A549 (cell line): ENCODE measurements around the gene TMEM117. TPM values are rescaled to one million over a fixed set of nuclear protein-coding genes. Genes with fewer than 3 reads are reported as not detected.

Source experiments
- ATAC-seq, 2 experiments: fragments of 200-7000 bp in 1 of 2; fragments of >200 bp in 1 of 2; cut with Nextera tagmentation in 1 of 2; cut with Tn5 transposase in 1 of 2; 3 replicates each; pipeline versions ENCODE4 v1.8.0 to v1.9.1; 2018 to 2020; ENCODE audit warnings: mild to moderate bottlenecking in 1 of 2, moderate library complexity in 1 of 2
- CTCF ChIA-PET: fragments of 300-600 bp; sonication (Branson Sonifier 250); formaldehyde crosslinking; extraction: SDS; loops from one replicate; lab custom pipeline; 2021; ENCODE audit warnings: antibody characterized with exemption, inconsistent platforms; lab: Yijun Ruan, JAX
- POLR2A ChIA-PET: fragments of 350-600 bp; formaldehyde crosslinking; extraction: SDS; loops from one replicate; lab custom pipeline; 2021; ENCODE audit warnings: antibody characterized with exemption, inconsistent platforms; lab: Yijun Ruan, JAX
- DNase-seq, 2 experiments: peaks; one replicate each; pipeline versions ENCODE4 v3.0.0 to v3.0.0-alpha.2; 2011 to 2016; ENCODE audit warnings: low read depth in 1 of 2, low spot score in 1 of 2
- FAIRE-seq: peaks from 2 replicates; lab custom pipeline; 2011; peaks lifted over from hg19 to GRCh38; lab: Jason Lieb, UNC
- H3K27ac ChIP-seq, 2 experiments: fragments of >200 bp; sonication (Bioruptor Twin); formaldehyde crosslinking; 3 replicates each; pipeline ENCODE4 v1.5.1; 2016 to 2017
- H3K4me1 ChIP-seq: fragments of >200 bp; sonication (Bioruptor Twin); formaldehyde crosslinking; 3 replicates; pipeline ENCODE4 v1.6.1; 2016
- H3K4me2 ChIP-seq: fragments of >200 bp; sonication (Bioruptor Twin); formaldehyde crosslinking; 3 replicates; pipeline ENCODE4 v1.6.1; 2016
- H3K4me3 ChIP-seq: fragments of >200 bp; sonication (Bioruptor Twin); formaldehyde crosslinking; 3 replicates; pipeline ENCODE4 v1.5.1; 2016
- H3K9me3 ChIP-seq: fragments of >200 bp; sonication (Bioruptor Twin); formaldehyde crosslinking; 3 replicates; pipeline ENCODE4 v1.6.1; 2016
- BHLHE40 ChIP-seq: IDR thresholded peaks from 2 replicates; pipeline ENCODE4 v1.6.1; 2012; ENCODE audit warnings: low read depth, low read length, inconsistent platforms
- CBX2 ChIP-seq: fragments of 200-600 bp; sonication (generic); IDR thresholded peaks from 2 replicates; pipeline ENCODE4 v1.6.1; 2016; ENCODE audit warnings: low read depth, mild to moderate bottlenecking, borderline replicate concordance
- CEBPB ChIP-seq, 2 experiments: fragments of >200 bp in 1 of 2; sonication (Bioruptor Twin) in 1 of 2; formaldehyde crosslinking in 1 of 2; IDR thresholded peaks; 2 replicates each; pipeline ENCODE4 v1.6.1; 2012 to 2016
- CHD2 ChIP-seq: fragments of 150-350 bp; IDR thresholded peaks from 2 replicates; pipeline ENCODE4 v1.6.1; 2014; ENCODE audit warnings: low read length; ENCODE audit not compliant: partially characterized antibody
- CHD4 ChIP-seq: fragments of 200-600 bp; sonication (generic); IDR thresholded peaks from 2 replicates; pipeline ENCODE4 v1.6.1; 2016; ENCODE audit warnings: antibody characterized with exemption, mild to moderate bottlenecking, borderline replicate concordance
- CTCF ChIP-seq: fragments of >200 bp; sonication (Bioruptor Twin); formaldehyde crosslinking; IDR thresholded peaks from 3 replicates; pipeline ENCODE4 v1.5.1; 2016
- ELK1 ChIP-seq: fragments of 150-350 bp; IDR thresholded peaks from 2 replicates; pipeline ENCODE4 v1.6.1; 2014; ENCODE audit warnings: low read depth, mild to moderate bottlenecking, low read length
- EP300 ChIP-seq, 2 experiments: fragments of >200 bp; sonication (Bioruptor Twin); formaldehyde crosslinking; IDR thresholded peaks; 2 replicates in 1 of 2; 3 replicates in 1 of 2; pipeline ENCODE4 v1.6.1; 2016 to 2017
- ESRRA ChIP-seq: fragments of 150-350 bp; IDR thresholded peaks from 2 replicates; pipeline ENCODE4 v1.6.1; 2014; ENCODE audit warnings: mild to moderate bottlenecking, low read length, borderline replicate concordance
- FOSB ChIP-seq: fragments of 250-450 bp; sonication (Bioruptor Pico); IDR thresholded peaks from 2 replicates; pipeline ENCODE4 v1.5.0; 2020; ENCODE audit warnings: mild to moderate bottlenecking, moderate library complexity
- FOSL2 ChIP-seq, 2 experiments: fragments of 450-650 bp in 1 of 2; fragments of >200 bp in 1 of 2; sonication (Bioruptor Twin) in 1 of 2; formaldehyde crosslinking; IDR thresholded peaks; 2 replicates each; pipeline versions ENCODE4 v1.5.0 to v1.6.1; 2016 to 2020; ENCODE audit warnings: mild to moderate bottlenecking in 1 of 2, moderate library complexity in 1 of 2
- FOXS1 ChIP-seq: fragments of 250-450 bp; sonication (Bioruptor Pico); IDR thresholded peaks from 2 replicates; pipeline ENCODE4 v1.5.0; 2020; ENCODE audit warnings: mild to moderate bottlenecking, moderate library complexity
- GATA3 ChIP-seq: IDR thresholded peaks from 2 replicates; pipeline ENCODE4 v1.6.1; 2012; ENCODE audit warnings: borderline replicate concordance
- HDAC2 ChIP-seq: fragments of 200-600 bp; sonication (generic); IDR thresholded peaks from 2 replicates; pipeline ENCODE4 v1.6.1; 2016
- HES2 ChIP-seq: fragments of >200 bp; sonication (Bioruptor Twin); formaldehyde crosslinking; IDR thresholded peaks from 2 replicates; pipeline ENCODE4 v1.6.1; 2016
- HEYL ChIP-seq: fragments of 250-450 bp; sonication (Bioruptor Pico); IDR thresholded peaks from 2 replicates; pipeline ENCODE4 v1.8.0; 2021; ENCODE audit warnings: mild to moderate bottlenecking, moderate library complexity
- HOXB13 ChIP-seq: fragments of 250-450 bp; sonication (Bioruptor Pico); IDR thresholded peaks from 2 replicates; pipeline ENCODE4 v1.5.0; 2020; ENCODE audit warnings: low read depth, mild to moderate bottlenecking, moderate library complexity
- HOXB5 ChIP-seq: fragments of 250-450 bp; sonication (Bioruptor Pico); IDR thresholded peaks from 2 replicates; pipeline ENCODE4 v1.5.0; 2020; ENCODE audit warnings: mild to moderate bottlenecking, moderate library complexity
- JUN ChIP-seq, 2 experiments: fragments of >200 bp; sonication (Bioruptor Twin); formaldehyde crosslinking; IDR thresholded peaks; 2 replicates in 1 of 2; 3 replicates in 1 of 2; pipeline ENCODE4 v1.6.1; 2016 to 2017
- NR3C1 ChIP-seq: fragments of >200 bp; sonication (Bioruptor Twin); formaldehyde crosslinking; IDR thresholded peaks from 3 replicates; pipeline ENCODE4 v1.6.1; 2017
- PHF8 ChIP-seq: fragments of 200-600 bp; sonication (generic); IDR thresholded peaks from 2 replicates; pipeline ENCODE4 v1.6.1; 2016; ENCODE audit warnings: low read depth, mild to moderate bottlenecking, antibody characterized with exemption, moderate library complexity, borderline replicate concordance
- POLR2A ChIP-seq: IDR thresholded peaks from 2 replicates; pipeline ENCODE4 v1.6.1; 2012; ENCODE audit warnings: mild to moderate bottlenecking, low read length
- RAD21 ChIP-seq, 2 experiments: fragments of >200 bp in 1 of 2; sonication (Bioruptor Twin) in 1 of 2; formaldehyde crosslinking in 1 of 2; IDR thresholded peaks in 1 of 2; conservative IDR thresholded peaks in 1 of 2; 2 replicates in 1 of 2; 3 replicates in 1 of 2; pipeline ENCODE4 v1.6.1; 2012 to 2018; ENCODE audit warnings: inconsistent platforms in 1 of 2
- RARB ChIP-seq: fragments of 250-450 bp; sonication (Bioruptor Pico); IDR thresholded peaks from 2 replicates; pipeline ENCODE4 v1.8.0; 2021; ENCODE audit warnings: mild to moderate bottlenecking, moderate library complexity
- RNF2 ChIP-seq: fragments of 200-600 bp; sonication (generic); IDR thresholded peaks from 2 replicates; pipeline ENCODE4 v1.6.1; 2016; ENCODE audit warnings: low read depth, mild to moderate bottlenecking, antibody characterized with exemption, moderate library complexity, borderline replicate concordance
- SMC3 ChIP-seq: fragments of >200 bp; sonication (Bioruptor Twin); formaldehyde crosslinking; IDR thresholded peaks from 3 replicates; pipeline ENCODE4 v1.6.1; 2018; ENCODE audit warnings: inconsistent platforms
- SREBF2 ChIP-seq: fragments of 450-650 bp; IDR thresholded peaks from 2 replicates; pipeline ENCODE4 v1.6.1; 2014; ENCODE audit warnings: mild to moderate bottlenecking, moderate library complexity
- TP53 ChIP-seq: fragments of 250-450 bp; sonication (Bioruptor Pico); IDR thresholded peaks from 2 replicates; pipeline ENCODE4 v1.5.0; 2021; ENCODE audit warnings: mild to moderate bottlenecking, moderate library complexity
- ZNF302 ChIP-seq: fragments of 250-450 bp; sonication (Bioruptor Pico); IDR thresholded peaks from 2 replicates; pipeline ENCODE4 v1.9.0; 2021; ENCODE audit warnings: inconsistent platforms, mild to moderate bottlenecking, moderate library complexity
- WGBS: methylation state at CpG from one replicate; pipeline ENCODE4 v1.1.6; 2017; ENCODE audit errors: missing lambda C conversion rate; 5-methylcytosine and 5-hydroxymethylcytosine counted together
- polyA plus RNA-seq, 4 experiments: library from polyadenylated mRNA; depleted of rRNA in 3 of 4; stranded (reverse); fragments of >200 nt; fragmentation: RNase III in 1 of 4; extraction: RNeasy Plus Mini Kit Qiagen cat#74134 plus additional on column Dnase treatment in 1 of 4; gene quantifications; 2 replicates in 3 of 4; 3 replicates in 1 of 4; pipeline ENCODE4 v1.2.3, GENCODE V29; 2011 to 2017

The TMEM117 gene
- polyA plus RNA-seq, 2 of the 4 experiments (the other 2 are of a cell fraction): 2.1 to 4.6 TPM

DNA sequence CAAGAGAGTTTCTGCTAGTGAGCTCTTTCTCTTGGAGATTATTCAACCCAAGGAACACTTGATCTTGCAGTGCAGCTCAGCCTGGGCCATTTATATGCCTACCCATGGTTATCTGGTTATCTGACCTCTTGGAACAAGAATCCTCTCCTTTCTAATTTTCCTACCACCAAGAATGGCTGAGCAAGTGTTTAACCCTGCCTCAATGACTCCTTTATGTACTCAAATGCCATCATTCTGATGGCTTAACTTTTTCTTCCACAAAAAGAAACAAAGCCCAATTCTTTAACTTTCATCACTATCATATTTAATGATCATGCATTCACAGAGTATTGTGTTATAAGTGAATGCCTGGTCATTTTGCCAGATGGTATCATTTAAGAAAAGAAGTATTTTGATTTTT lies 67.8 kb downstream of the TMEM117 start:
- FAIRE-seq: no peak

DNA sequence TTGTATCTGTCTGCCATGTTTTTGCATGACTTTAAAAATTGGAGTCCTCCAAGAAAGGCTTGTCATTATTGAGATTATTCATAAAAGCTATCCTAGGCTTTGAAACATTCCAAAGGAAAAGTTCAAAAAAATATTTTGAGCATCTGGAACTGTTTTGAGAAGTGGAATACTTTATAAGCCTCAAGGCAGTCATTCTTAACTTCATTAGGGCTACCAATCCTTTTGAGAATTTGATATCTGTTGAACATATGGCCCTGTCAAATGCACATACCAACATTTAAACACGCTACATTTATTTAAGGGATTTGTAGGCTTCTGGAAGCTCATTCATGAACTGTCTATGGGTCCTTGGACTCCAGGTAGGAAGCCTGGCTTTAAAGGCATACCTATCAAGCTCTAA lies 77.0 kb downstream of the TMEM117 start:
- Histone ChIP-seq H3K9me3 (no peaks in the 10 kb centered on the region), H3K4me1 (no peaks in the 10 kb centered on the region), H3K27ac (no peak overlapping the region), H3K4me3 (no peak overlapping the region), H3K4me2 (no peak overlapping the region)
- ATAC-seq: no peak
- POLR2A ChIA-PET: no interaction called here
- no peak for FAIRE-seq
- TF ChIP-seq GATA3: no peak
- no peak for TF ChIP-seq NR3C1
- no peak for TF ChIP-seq CHD4
- no peak for TF ChIP-seq TP53 (CRISPR knock-in tag)
- no peak for TF ChIP-seq FOSB
- TF ChIP-seq HOXB13: no peak
- DNase-seq: no peak
- WGBS: 0% methylated on average over 1 of the region's 1 CpG
- CTCF ChIA-PET: interaction anchor here (0.5 kb wide), 1 partner anchor 95 kb away, joined by 3 read pairs; no protein-coding TSS in a partner anchor

More for the DNA sequence above, 67.8 kb downstream of the TMEM117 start:
- Histone ChIP-seq H3K4me3 (no peak overlapping the region), H3K4me1 (no peaks in the 10 kb centered on the region), H3K4me2 (no peak overlapping the region), H3K9me3 (no peaks in the 10 kb centered on the region), H3K27ac (no peak overlapping the region)
- ChIA-PET CTCF (no interaction called here), POLR2A (no interaction called here)
- TF ChIP-seq CHD2 (no peak), BHLHE40 (no peak), SMC3 (no peak), RARB (CRISPR knock-in tag) (no peak)
- DNase-seq (no peak), ATAC-seq (no peak)

DNA sequence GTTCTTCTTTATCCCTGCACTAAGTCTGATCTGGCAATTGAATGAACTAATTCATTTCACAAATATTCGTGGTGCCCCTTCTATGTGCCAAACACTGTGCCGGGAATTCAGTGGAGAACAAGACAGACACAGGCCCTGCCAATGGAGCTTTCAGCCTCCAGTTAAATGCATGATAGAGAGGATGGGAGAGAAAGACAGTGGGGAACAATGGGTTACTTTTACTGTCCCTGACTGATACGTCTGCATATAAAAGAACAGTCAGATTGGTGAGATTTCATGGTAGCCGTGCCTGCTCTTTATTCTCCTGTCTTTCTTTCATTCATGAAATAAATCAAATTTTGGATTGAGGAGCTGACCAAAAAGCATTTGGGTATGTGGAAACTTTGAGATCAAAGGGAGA lies 78.5 kb downstream of the TMEM117 start:
- Histone ChIP-seq H3K4me1 (no peaks in the 10 kb centered on the region), H3K4me3 (no peak overlapping the region)
- CTCF ChIA-PET: interaction anchor here (0.6 to 1.0 kb wide), 4 partner anchors 18 to 1016 kb away, joined by 3 read pairs; no protein-coding TSS in a partner anchor
- no peak for ATAC-seq
- TF ChIP-seq GATA3: no peak
- TF ChIP-seq ESRRA: no peak
- no peak for TF ChIP-seq ELK1
- TF ChIP-seq CHD4: no peak
- no peak for TF ChIP-seq ZNF302 (CRISPR knock-in tag)
- no peak for TF ChIP-seq CEBPB (IDR thresholded peaks at IDR 0.05)
- TF ChIP-seq HES2: no peak
- no peak for TF ChIP-seq POLR2A
- no peak for TF ChIP-seq HEYL (CRISPR knock-in tag)
- no peak for TF ChIP-seq EP300 (IDR thresholded peaks at IDR 0.05)
- TF ChIP-seq TP53 (CRISPR knock-in tag): no peak
- no peak for TF ChIP-seq BHLHE40
- TF ChIP-seq CBX2: no peak
- TF ChIP-seq HDAC2: no peak
- TF ChIP-seq RNF2: no peak
- no peak for TF ChIP-seq JUN (IDR thresholded peaks at IDR 0.05)
- TF ChIP-seq, all 56 proteins: peak for 0
- Histone ChIP-seq H3K27ac (no peak overlapping the region), H3K4me2 (no peak overlapping the region), H3K9me3 (no peaks in the 10 kb centered on the region)
- FAIRE-seq (no peak), DNase-seq (no peak)
- POLR2A ChIA-PET: no interaction called here
- whole genome bisulfite sequencing: 56% methylated on average over 4 of the region's 4 CpGs

DNA sequence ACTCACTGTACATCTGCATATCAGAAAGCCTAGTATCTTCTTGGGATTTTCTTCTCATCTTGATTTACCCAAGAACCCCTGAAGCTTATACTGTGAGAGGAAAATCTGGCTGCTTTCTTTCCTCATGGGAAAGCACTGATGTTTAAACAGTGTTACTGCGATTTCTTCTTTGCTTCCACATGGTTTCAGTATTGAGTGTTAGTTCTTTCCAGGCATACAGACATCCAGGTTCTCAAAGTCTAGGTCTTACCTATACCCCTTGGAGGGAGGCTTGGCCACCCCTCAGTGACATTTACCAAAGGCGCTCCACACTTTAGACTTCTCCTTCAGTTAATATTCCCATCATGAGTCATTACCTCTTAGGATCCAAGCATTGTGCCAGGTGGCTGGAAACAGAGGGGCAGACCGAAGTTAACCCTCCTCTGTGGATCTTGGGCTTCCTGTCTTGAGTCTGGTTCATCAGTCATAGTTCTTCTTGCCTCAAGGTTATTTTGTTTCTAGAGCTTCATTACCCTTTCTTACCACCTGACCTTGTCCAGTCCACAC lies 79.1 kb downstream of the TMEM117 start:
- TF ChIP-seq RAD21 (conservative IDR thresholded peaks at IDR 0.05 in 1 of 2, IDR thresholded peaks at IDR 0.05 in 1 of 2) (peak in 1 of 2 experiments; percentile 27; a peak in 1 of 5 replicates), SREBF2 (no peak), NR3C1 (no peak), BHLHE40 (no peak), PHF8 (no peak), HOXB5 (CRISPR knock-in tag) (no peak), SMC3 (no peak), POLR2A (no peak), JUN (IDR thresholded peaks at IDR 0.05) (no peak), CTCF (peak; percentile 26; the same call in 1 of the 3 replicates), FOSL2 (IDR thresholded peaks at IDR 0.05) (no peak), FOSL2 (CRISPR knock-in tag; IDR thresholded peaks at IDR 0.05) (0 out of 2 replicates have a peak, but pooled peaks have one; percentile 24), EP300 (IDR thresholded peaks at IDR 0.05) (no peak), FOXS1 (no peak), HEYL (CRISPR knock-in tag) (no peak)
- 39% methylated on average over 3 of the region's 3 CpGs for WGBS
- ChIA-PET CTCF (interaction anchor here (0.6 to 1.0 kb wide), 4 partner anchors 9 to 156 kb away, joined by 3 read pairs; no protein-coding TSS in a partner anchor), POLR2A (no interaction called here)
- Histone ChIP-seq H3K4me3 (no peak overlapping the region), H3K4me1 (no peaks in the 10 kb centered on the region), H3K4me2 (no peak overlapping the region), H3K9me3 (no peaks in the 10 kb centered on the region), H3K27ac (no peak overlapping the region)
- ATAC-seq (peak; percentile 71 to 81; a peak in 5 of 6 replicates), FAIRE-seq (no peak), DNase-seq (peak in 1 of 2 experiments; percentile 19)
